B cell (primary cell): ENCODE data around the gene VWA8. TPM values are rescaled to one million over a fixed set of nuclear protein-coding genes. Genes with fewer than 3 reads are reported as not detected.

Experiments
- ATAC-seq: fragments of 200-7000 bp; cut with Tn5 transposase; one replicate; pipeline ENCODE4 v1.10.0; 2021; ENCODE audit warnings: low read depth, mild to moderate bottlenecking, moderate number of reproducible peaks, moderate library complexity
- CTCF ChIA-PET: fragments of 350-600 bp; sonication (Branson Sonifier 250); formaldehyde crosslinking; loops from one replicate; lab custom pipeline; 2021; ENCODE audit warnings: antibody characterized with exemption, inconsistent platforms; lab: Charles Lee
- POLR2A ChIA-PET: fragments of 350-600 bp; sonication (Branson Sonifier 250); formaldehyde crosslinking; loops from one replicate; lab custom pipeline; 2021; ENCODE audit warnings: antibody characterized with exemption; lab: Charles Lee
- DNase-seq: peaks from one replicate; pipeline ENCODE4 v3.0.0; 2013
- H2AFZ ChIP-seq: 2 replicates; pipeline ENCODE4 v1.6.1; 2012; ENCODE audit warnings: mild to moderate bottlenecking, low read depth, low read length; ENCODE audit not compliant: insufficient read depth, poor library complexity, severe bottlenecking
- H3K27ac ChIP-seq, 2 donors: 1 replicate in 1 of 2; 2 replicates in 1 of 2; pipeline ENCODE4 v1.5.1; 2012 to 2013; ENCODE audit warnings: low read length in 2 of 2, mild to moderate bottlenecking in 2 of 2, moderate library complexity in 1 of 2
- H3K27me3 ChIP-seq, 4 experiments: fragments of 200-600 bp in 1 of 4; sonication (generic) in 1 of 4; replicated peaks in 1 of 4; 1 replicate in 2 of 4; 2 replicates in 2 of 4; pipeline versions ENCODE4 v1.6.1 to v1.7.0; 2013 to 2016; ENCODE audit warnings: low read length in 3 of 4, mild to moderate bottlenecking in 2 of 4, mixed read lengths in 1 of 4, moderate library complexity in 1 of 4; ENCODE audit not compliant: insufficient read depth in 4 of 4, control insufficient read depth in 3 of 4; ENCODE audit errors: control extremely low read depth in 1 of 4
- H3K36me3 ChIP-seq, 2 experiments: replicated peaks in 1 of 2; 1 replicate in 1 of 2; 2 replicates in 1 of 2; pipeline versions ENCODE4 v1.6.1 to v1.7.1; 2013; ENCODE audit warnings: low read length in 1 of 2; ENCODE audit not compliant: insufficient read depth in 2 of 2, control insufficient read depth in 1 of 2; ENCODE audit errors: control extremely low read depth in 1 of 2, extremely low read depth in 1 of 2
- H3K4me1 ChIP-seq, 2 donors: fragments of 200-600 bp in 1 of 2; sonication (generic) in 1 of 2; 1 replicate in 1 of 2; 2 replicates in 1 of 2; pipeline versions ENCODE4 v1.5.1 to v1.6.1; 2013 to 2017; ENCODE audit warnings: low read length in 2 of 2; ENCODE audit not compliant: control insufficient read depth in 2 of 2, insufficient read depth in 2 of 2
- H3K4me2 ChIP-seq: replicated peaks from 2 replicates; pipeline ENCODE3; 2012; ENCODE audit warnings: mild to moderate bottlenecking, low read depth, low read length; ENCODE audit not compliant: poor library complexity, severe bottlenecking
- H3K4me3 ChIP-seq, 5 experiments: fragments of 200-600 bp in 1 of 5; sonication (generic) in 1 of 5; 1 replicate in 3 of 5; 2 replicates in 2 of 5; pipeline versions ENCODE4 v1.5.1 to v1.7.0; 2011 to 2016; ENCODE audit warnings: low read length in 4 of 5, mild to moderate bottlenecking in 4 of 5, low read depth in 2 of 5, control low read depth in 1 of 5, moderate library complexity in 1 of 5; ENCODE audit not compliant: insufficient read depth in 1 of 5; ENCODE audit errors: control extremely low read depth in 1 of 5, extremely low read depth in 1 of 5
- H3K79me2 ChIP-seq: fragments of 200-600 bp; sonication (generic); one replicate; pipeline ENCODE4 v1.6.0; 2016; ENCODE audit warnings: low read length; ENCODE audit not compliant: control insufficient read depth, insufficient read depth
- H3K9ac ChIP-seq: fragments of 200-600 bp; sonication (generic); 2 replicates; pipeline ENCODE4 v1.6.1; 2017; ENCODE audit warnings: mild to moderate bottlenecking, low read length, moderate library complexity
- H3K9me3 ChIP-seq, 3 donors: one replicate each; pipeline versions ENCODE4 v1.6.1 to v1.7.1; 2013; ENCODE audit warnings: low read length in 2 of 3; ENCODE audit not compliant: control insufficient read depth in 2 of 3, insufficient read depth in 1 of 3; ENCODE audit errors: control extremely low read depth in 1 of 3
- H4K20me1 ChIP-seq: 2 replicates; pipeline ENCODE4 v1.6.0; 2012; ENCODE audit warnings: mild to moderate bottlenecking, low read length; ENCODE audit not compliant: insufficient read depth, control insufficient read depth, poor library complexity, severe bottlenecking
- H3K27ac Mint-ChIP-seq: one replicate; pipeline ENCODE4 v1.8.0; 2021; ENCODE audit warnings: mixed read lengths
- H3K27me3 Mint-ChIP-seq: one replicate; pipeline ENCODE4 v1.8.0; 2021; ENCODE audit warnings: mixed read lengths
- H3K4me1 Mint-ChIP-seq: one replicate; pipeline ENCODE4 v1.8.0; 2021; ENCODE audit warnings: mixed read lengths
- H3K4me3 Mint-ChIP-seq: one replicate; pipeline ENCODE4 v1.8.0; 2021; ENCODE audit warnings: mixed read lengths
- H3K9me3 Mint-ChIP-seq: one replicate; pipeline ENCODE4 v1.8.0; 2022; ENCODE audit warnings: mixed read lengths; ENCODE audit not compliant: insufficient read depth
- EZH2 ChIP-seq: IDR thresholded peaks from 2 replicates; pipeline ENCODE4 v1.6.1; 2012; ENCODE audit warnings: borderline replicate concordance, low read depth, mild to moderate bottlenecking, moderate library complexity, low read length; ENCODE audit not compliant: insufficient read depth, poor library complexity, severe bottlenecking
- WGBS: methylation state at CpG from one replicate; pipeline ENCODE4 v1.1.5; 2013; ENCODE audit warnings: missing lambda C conversion rate; ENCODE audit not compliant: insufficient coverage; 5-methylcytosine and 5-hydroxymethylcytosine counted together
- intact Hi-C: fragments of 100-400 bp; cut with micrococcal nuclease; formaldehyde crosslinking; loops from one replicate; pipeline ENCODE4 v1.10.0; 2022
- polyA plus RNA-seq: library from polyadenylated mRNA; depleted of rRNA; stranded (reverse); fragments of >200 nt; gene quantifications from 2 replicates; pipeline ENCODE4 v1.2.3, GENCODE V29; 2012
- total RNA-seq, 2 donors: library from RNA; stranded (reverse); fragments of 120-200 nt in 1 of 2; gene quantifications; 1 replicate in 1 of 2; 2 replicates in 1 of 2; pipeline versions ENCODE4 v1.2.3 to v1.2.4, GENCODE V29; 2013 to 2022
- TF ChIP-seq, protein P1 (sequence below): fragments of 200-600 bp; IDR thresholded peaks from one replicate; pipeline ENCODE4 v1.8.0; 2022; ENCODE audit warnings: antibody characterized with exemption, mild to moderate bottlenecking

Gene VWA8
- total and polyA plus RNA-seq, 2 donors (not counting 1 experiment from before 2014, with no cell fraction given) = 6.0 to 19.7 TPM

DNA sequence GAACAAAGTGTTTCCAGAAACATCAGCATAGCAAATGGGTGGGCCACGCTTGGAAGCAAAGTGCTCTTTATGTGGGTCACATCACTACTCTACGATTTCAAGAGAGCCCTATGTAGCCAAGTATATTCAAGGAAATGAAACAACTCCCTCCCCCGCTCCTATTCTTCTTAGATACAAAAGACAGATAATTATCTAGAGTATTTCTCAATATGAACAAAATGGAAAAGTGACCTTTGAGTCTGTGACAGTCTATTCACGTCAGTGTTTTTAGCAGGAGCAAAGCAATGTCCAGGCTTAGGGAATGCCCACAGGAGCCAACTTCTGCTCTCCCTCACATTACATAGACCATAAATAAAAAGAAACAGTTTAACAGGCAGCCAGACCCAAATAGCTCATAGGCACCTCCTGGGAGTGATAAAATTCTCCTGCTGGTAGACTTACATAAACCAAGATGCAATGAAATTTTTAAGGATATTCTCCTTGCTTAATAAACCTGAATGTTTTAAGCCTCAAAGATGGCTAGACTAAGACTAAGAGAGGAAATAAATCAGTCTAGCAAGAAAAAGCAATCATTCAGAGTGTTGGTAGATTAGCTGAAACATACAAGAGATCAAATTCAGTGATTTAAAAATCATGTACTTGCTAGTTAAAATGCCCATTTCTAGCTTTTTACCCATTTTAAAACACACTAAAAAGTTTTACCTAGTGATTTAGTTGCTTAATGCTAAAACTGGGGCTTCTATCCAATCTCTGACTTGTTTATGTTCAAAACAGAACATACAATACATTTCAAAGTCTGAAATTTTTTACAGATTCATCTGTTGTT is 320.7 kb downstream of the VWA8 start:
- H3K27ac ChIP-seq = no peak overlapping the region
- no peak overlapping the region for H3K4me2 ChIP-seq
- Mint-ChIP-seq H3K27me3 (peaks cover 3% of the 10 kb centered on the region), H3K27ac (no peak overlapping the region), H3K4me1 (no peaks in the 10 kb centered on the region), H3K9me3 (no peaks in the 10 kb centered on the region), H3K4me3 (no peak overlapping the region)
- intact Hi-C loops = no loop called here
- no peaks in the 10 kb centered on the region for H3K79me2 ChIP-seq
- no peak overlapping the region for H3K9ac ChIP-seq
- H3K4me3 ChIP-seq = no peak overlapping the region
- CTCF ChIA-PET = no interaction called here
- no peaks in the 10 kb centered on the region for H4K20me1 ChIP-seq
- no peaks in the 10 kb centered on the region for H3K4me1 ChIP-seq
- TF ChIP-seq EZH2 = no peak
- TF ChIP-seq, protein P1, sequence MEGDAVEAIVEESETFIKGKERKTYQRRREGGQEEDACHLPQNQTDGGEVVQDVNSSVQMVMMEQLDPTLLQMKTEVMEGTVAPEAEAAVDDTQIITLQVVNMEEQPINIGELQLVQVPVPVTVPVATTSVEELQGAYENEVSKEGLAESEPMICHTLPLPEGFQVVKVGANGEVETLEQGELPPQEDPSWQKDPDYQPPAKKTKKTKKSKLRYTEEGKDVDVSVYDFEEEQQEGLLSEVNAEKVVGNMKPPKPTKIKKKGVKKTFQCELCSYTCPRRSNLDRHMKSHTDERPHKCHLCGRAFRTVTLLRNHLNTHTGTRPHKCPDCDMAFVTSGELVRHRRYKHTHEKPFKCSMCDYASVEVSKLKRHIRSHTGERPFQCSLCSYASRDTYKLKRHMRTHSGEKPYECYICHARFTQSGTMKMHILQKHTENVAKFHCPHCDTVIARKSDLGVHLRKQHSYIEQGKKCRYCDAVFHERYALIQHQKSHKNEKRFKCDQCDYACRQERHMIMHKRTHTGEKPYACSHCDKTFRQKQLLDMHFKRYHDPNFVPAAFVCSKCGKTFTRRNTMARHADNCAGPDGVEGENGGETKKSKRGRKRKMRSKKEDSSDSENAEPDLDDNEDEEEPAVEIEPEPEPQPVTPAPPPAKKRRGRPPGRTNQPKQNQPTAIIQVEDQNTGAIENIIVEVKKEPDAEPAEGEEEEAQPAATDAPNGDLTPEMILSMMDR = no peak
- no peaks in the 10 kb centered on the region for H3K36me3 ChIP-seq
- WGBS = 100% methylated on average over 1 of the region's 4 CpGs
- POLR2A ChIA-PET = no interaction called here
- ATAC-seq (no peak), DNase-seq (no peak)
- peaks cover 0 to 3% (median 0%) of the 10 kb centered on the region in 4 experiments for H3K27me3 ChIP-seq
- H3K9me3 ChIP-seq = no peaks in the 10 kb centered on the region
- H2AFZ ChIP-seq = no peak overlapping the region

DNA sequence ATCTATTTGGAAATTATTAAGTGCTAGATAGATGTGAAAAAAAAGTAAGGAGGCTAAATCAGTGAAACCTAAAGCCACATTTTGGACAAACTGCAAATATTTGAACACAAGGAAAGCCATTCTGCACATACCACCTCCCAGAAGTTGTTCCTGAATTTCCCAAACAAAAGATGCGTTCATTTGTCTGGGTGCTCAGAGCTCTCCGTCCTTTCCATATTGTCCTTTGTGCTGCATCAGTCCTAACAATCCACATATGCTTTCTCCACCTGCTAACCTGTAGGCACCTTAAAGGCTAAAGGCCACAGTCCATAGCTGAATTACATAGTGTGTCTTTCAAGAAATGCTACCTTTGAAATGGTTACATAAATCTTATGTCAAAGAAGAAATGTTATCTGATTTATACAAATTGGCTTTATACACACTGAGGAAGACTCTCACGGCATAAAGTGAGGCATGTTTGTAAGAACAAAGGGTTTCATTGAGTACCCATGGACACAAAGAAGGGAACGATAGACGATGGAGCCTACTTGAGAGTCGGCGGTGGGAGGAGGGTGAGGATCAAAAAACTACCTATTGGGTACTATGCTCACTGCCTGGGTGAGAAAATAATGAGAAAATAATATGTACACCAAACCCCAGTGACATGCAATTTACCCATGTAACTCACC is 321.5 kb downstream of the VWA8 start:
- H2AFZ ChIP-seq = no peak overlapping the region
- WGBS = 94% methylated on average over 2 of the region's 7 CpGs
- CTCF ChIA-PET = no interaction called here

More for the DNA sequence above, 321.5 kb downstream of the VWA8 start:
- no peaks in the 10 kb centered on the region for H3K27me3 ChIP-seq
- no peaks in the 10 kb centered on the region for H3K36me3 ChIP-seq
- no peaks in the 10 kb centered on the region for H4K20me1 ChIP-seq
- H3K4me1 ChIP-seq = no peaks in the 10 kb centered on the region
- no peak overlapping the region for H3K4me3 Mint-ChIP-seq
- POLR2A ChIA-PET = no interaction called here
- H3K4me3 ChIP-seq = no peak overlapping the region
- H3K9me3 Mint-ChIP-seq = no peaks in the 10 kb centered on the region
- no peaks in the 10 kb centered on the region for H3K4me1 Mint-ChIP-seq
- intact Hi-C loops = no loop called here
- no peaks in the 10 kb centered on the region for H3K9me3 ChIP-seq
- DNase-seq = no peak
- peaks cover 3% of the 10 kb centered on the region for H3K27me3 Mint-ChIP-seq
- ATAC-seq = no peak
- no peaks in the 10 kb centered on the region for H3K79me2 ChIP-seq
- no peak overlapping the region for H3K27ac Mint-ChIP-seq
- no peak overlapping the region for H3K27ac ChIP-seq
- TF ChIP-seq, protein P1 = no peak
- TF ChIP-seq EZH2 = no peak
- no peak overlapping the region for H3K4me2 ChIP-seq
- no peak overlapping the region for H3K9ac ChIP-seq
